HepG2 (cell line): ENCODE results near the gene SLC16A5. TPM values are rescaled to one million over a fixed set of nuclear protein-coding genes. Genes with fewer than 3 reads are reported as not detected.
A peak's percentile ranks its signal among the peaks of the same experiment; 100 is the strongest.

Experiments used
- ETV5 ChIP-seq: IDR thresholded peaks from 2 replicates; pipeline ENCODE4 v1.6.1; 2018; ENCODE audit warnings: missing biosample characterization, missing genetic modification reagents, inconsistent platforms, borderline replicate concordance
- HHEX ChIP-seq: IDR thresholded peaks from 2 replicates; pipeline ENCODE4 v1.6.1; 2016; ENCODE audit warnings: control low read depth
- KMT2B ChIP-seq: IDR thresholded peaks from 2 replicates; pipeline ENCODE4 v1.6.1; 2016; ENCODE audit warnings: missing genetic modification reagents, missing compliant biosample characterization
- PITX1 ChIP-seq: sonication (generic); formaldehyde crosslinking; IDR thresholded peaks from 2 replicates; pipeline ENCODE4 v1.5.1; 2020; ENCODE audit warnings: mild to moderate bottlenecking, missing genetic modification reagents
- RORA ChIP-seq: sonication (generic); formaldehyde crosslinking; IDR thresholded peaks from 2 replicates; pipeline ENCODE4 v1.5.0; 2020; ENCODE audit warnings: mild to moderate bottlenecking, missing genetic modification reagents, moderate library complexity
- SRSF9 ChIP-seq: fragments of 200-400 bp; formaldehyde crosslinking; IDR thresholded peaks from 2 replicates; pipeline ENCODE4 v1.6.1; 2018; ENCODE audit warnings: borderline replicate concordance, mild to moderate bottlenecking, low read depth, low read length; ENCODE audit not compliant: insufficient read depth, poor library complexity, severe bottlenecking
- TSC22D2 ChIP-seq: sonication (generic); formaldehyde crosslinking; IDR thresholded peaks from 2 replicates; pipeline ENCODE4 v1.5.1; 2020; ENCODE audit warnings: missing genetic modification reagents, mild to moderate bottlenecking, borderline replicate concordance
- WIZ ChIP-seq: sonication (generic); formaldehyde crosslinking; IDR thresholded peaks from 2 replicates; pipeline ENCODE4 v1.5.1; 2020; ENCODE audit warnings: mild to moderate bottlenecking, missing genetic modification reagents
- ZBTB8A ChIP-seq: sonication (generic); formaldehyde crosslinking; IDR thresholded peaks from 2 replicates; pipeline ENCODE4 v1.4.0; 2020; ENCODE audit warnings: mild to moderate bottlenecking, low read depth, missing genetic modification reagents, borderline replicate concordance
- ZKSCAN1 ChIP-seq: fragments of 150-350 bp; IDR thresholded peaks from 2 replicates; pipeline ENCODE4 v1.6.1; 2014; ENCODE audit warnings: low read length
- ZNF354B ChIP-seq: sonication (generic); formaldehyde crosslinking; IDR thresholded peaks from 2 replicates; pipeline ENCODE4 v1.8.0; 2022; ENCODE audit warnings: mild to moderate bottlenecking, missing genetic modification reagents
- ZNF543 ChIP-seq: sonication (generic); formaldehyde crosslinking; IDR thresholded peaks from 2 replicates; pipeline ENCODE4 v1.4.0; 2020; ENCODE audit warnings: mild to moderate bottlenecking, missing genetic modification reagents
- ZNF879 ChIP-seq: sonication (generic); formaldehyde crosslinking; IDR thresholded peaks from 2 replicates; pipeline ENCODE4 v1.8.1; 2023; ENCODE audit warnings: missing genetic modification reagents
- polyA plus RNA-seq, 8 experiments: library from polyadenylated mRNA; depleted of rRNA in 3 of 8; stranded (reverse) in 7 of 8; unstranded in 1 of 8; fragments of >200 nt; fragmentation: Illumina TruSeq in 4 of 8; extraction: Trizol in 4 of 8; gene quantifications; 2 replicates each; pipeline versions ENCODE4 v1.2.1 to v1.2.3, GENCODE V29; 2011 to 2016; ENCODE audit warnings: low read depth in 4 of 8, missing spikeins in 1 of 8, mixed read lengths in 1 of 8; ENCODE audit not compliant: insufficient read depth in 1 of 8
- total RNA-seq, 5 experiments: library from RNA; depleted of rRNA; stranded (reverse); fragments of >200 nt; fragmentation: Illumina TruSeq; extraction: Trizol; gene quantifications; 2 replicates each; pipeline ENCODE4 v1.2.3, GENCODE V29; 2016; ENCODE audit warnings: low read depth in 1 of 5
- TF ChIP-seq, protein P1 (sequence below), 2 experiments: sonication (generic) in 1 of 2; formaldehyde crosslinking in 1 of 2; IDR thresholded peaks; 2 replicates each; pipeline versions ENCODE4 v1.4.0 to v1.6.1; 2016 to 2020; ENCODE audit warnings: borderline replicate concordance in 1 of 2, low read depth in 1 of 2, mild to moderate bottlenecking in 1 of 2, missing genetic modification reagents in 1 of 2
- TF ChIP-seq, protein P2 (sequence below): sonication (generic); formaldehyde crosslinking; IDR thresholded peaks from 2 replicates; pipeline ENCODE4 v1.4.0; 2020; ENCODE audit warnings: missing genetic modification reagents
- TF ChIP-seq, protein P3 (sequence below): sonication (generic); formaldehyde crosslinking; IDR thresholded peaks from 2 replicates; pipeline ENCODE4 v1.4.0; 2020; ENCODE audit warnings: missing genetic modification reagents

The SLC16A5 gene
- total and polyA plus RNA-seq, 2 of the 13 experiments (the other 11 are each of a cell fraction or from before 2014, with no cell fraction given) = 0.69 to 5.6 TPM

DNA sequence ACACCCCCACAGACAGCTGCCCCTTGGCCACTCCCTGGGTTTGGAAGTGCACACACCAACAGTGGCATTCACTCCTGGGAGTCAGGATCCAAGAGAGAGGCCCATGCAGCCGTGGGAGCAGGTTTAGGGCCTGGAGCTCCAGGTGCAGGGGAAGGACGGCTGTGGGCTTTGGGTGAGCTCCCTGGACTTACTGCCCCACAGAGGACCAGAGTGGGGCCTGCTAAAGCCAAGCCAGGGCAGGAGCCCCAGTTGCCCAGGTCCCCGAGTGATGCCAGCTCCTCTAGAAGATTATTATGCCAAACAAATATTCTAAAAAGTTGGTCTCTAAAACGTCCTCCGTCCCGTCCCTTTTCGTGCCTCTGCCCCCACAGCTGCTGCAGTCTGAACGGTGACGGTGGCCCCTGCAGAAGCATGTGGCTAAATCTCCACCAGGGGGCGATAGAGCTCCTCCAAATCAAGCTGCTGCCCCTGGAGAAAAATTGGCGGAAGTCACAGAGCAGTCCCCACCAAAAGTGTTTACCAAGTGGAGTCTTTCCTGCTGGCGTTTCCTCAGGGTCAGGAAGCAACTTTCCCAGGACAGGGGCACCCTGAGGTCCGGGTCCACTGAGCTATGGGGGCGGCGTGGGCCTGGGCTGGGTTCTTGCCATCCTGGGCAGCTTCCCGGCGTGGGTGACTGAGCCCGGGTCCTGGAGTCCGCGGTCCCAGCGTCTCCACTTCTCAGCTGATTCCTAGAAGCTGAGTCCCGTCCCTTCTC, 26.2 kb downstream of the SLC16A5 start (continued):
- TF ChIP-seq, protein P1, sequence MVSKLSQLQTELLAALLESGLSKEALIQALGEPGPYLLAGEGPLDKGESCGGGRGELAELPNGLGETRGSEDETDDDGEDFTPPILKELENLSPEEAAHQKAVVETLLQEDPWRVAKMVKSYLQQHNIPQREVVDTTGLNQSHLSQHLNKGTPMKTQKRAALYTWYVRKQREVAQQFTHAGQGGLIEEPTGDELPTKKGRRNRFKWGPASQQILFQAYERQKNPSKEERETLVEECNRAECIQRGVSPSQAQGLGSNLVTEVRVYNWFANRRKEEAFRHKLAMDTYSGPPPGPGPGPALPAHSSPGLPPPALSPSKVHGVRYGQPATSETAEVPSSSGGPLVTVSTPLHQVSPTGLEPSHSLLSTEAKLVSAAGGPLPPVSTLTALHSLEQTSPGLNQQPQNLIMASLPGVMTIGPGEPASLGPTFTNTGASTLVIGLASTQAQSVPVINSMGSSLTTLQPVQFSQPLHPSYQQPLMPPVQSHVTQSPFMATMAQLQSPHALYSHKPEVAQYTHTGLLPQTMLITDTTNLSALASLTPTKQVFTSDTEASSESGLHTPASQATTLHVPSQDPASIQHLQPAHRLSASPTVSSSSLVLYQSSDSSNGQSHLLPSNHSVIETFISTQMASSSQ (IDR thresholded peaks at IDR 0.05; ENCODE audit: low read depth) = no peak
- TF ChIP-seq, protein P1 (CRISPR knock-in tag; IDR thresholded peaks at IDR 0.05; ENCODE audit: borderline replicate concordance) = no peak
- TF ChIP-seq ETV5 (CRISPR knock-in tag) (peak; percentile 80; the same call in 1 of the 2 replicates), SRSF9 (no peak), PITX1 (0 out of 2 replicates have a peak, but pooled peaks have one; percentile 29), KMT2B (CRISPR knock-in tag) (0 out of 2 replicates have a peak, but pooled peaks have one; percentile 40), ZKSCAN1 (no peak), ZNF543 (0 out of 2 replicates have a peak, but pooled peaks have one; percentile 70), ZNF354B (CRISPR knock-in tag) (no peak), TSC22D2 (CRISPR knock-in tag) (peak; percentile 30; the same call in 1 of the 2 replicates), RORA (CRISPR knock-in tag) (no peak), ZNF879 (CRISPR knock-in tag) (no peak), HHEX (CRISPR knock-in tag) (no peak), WIZ (CRISPR knock-in tag) (0 out of 2 replicates have a peak, but pooled peaks have one; percentile 22), ZBTB8A (CRISPR knock-in tag) (no peak)
- TF ChIP-seq, protein P2, sequence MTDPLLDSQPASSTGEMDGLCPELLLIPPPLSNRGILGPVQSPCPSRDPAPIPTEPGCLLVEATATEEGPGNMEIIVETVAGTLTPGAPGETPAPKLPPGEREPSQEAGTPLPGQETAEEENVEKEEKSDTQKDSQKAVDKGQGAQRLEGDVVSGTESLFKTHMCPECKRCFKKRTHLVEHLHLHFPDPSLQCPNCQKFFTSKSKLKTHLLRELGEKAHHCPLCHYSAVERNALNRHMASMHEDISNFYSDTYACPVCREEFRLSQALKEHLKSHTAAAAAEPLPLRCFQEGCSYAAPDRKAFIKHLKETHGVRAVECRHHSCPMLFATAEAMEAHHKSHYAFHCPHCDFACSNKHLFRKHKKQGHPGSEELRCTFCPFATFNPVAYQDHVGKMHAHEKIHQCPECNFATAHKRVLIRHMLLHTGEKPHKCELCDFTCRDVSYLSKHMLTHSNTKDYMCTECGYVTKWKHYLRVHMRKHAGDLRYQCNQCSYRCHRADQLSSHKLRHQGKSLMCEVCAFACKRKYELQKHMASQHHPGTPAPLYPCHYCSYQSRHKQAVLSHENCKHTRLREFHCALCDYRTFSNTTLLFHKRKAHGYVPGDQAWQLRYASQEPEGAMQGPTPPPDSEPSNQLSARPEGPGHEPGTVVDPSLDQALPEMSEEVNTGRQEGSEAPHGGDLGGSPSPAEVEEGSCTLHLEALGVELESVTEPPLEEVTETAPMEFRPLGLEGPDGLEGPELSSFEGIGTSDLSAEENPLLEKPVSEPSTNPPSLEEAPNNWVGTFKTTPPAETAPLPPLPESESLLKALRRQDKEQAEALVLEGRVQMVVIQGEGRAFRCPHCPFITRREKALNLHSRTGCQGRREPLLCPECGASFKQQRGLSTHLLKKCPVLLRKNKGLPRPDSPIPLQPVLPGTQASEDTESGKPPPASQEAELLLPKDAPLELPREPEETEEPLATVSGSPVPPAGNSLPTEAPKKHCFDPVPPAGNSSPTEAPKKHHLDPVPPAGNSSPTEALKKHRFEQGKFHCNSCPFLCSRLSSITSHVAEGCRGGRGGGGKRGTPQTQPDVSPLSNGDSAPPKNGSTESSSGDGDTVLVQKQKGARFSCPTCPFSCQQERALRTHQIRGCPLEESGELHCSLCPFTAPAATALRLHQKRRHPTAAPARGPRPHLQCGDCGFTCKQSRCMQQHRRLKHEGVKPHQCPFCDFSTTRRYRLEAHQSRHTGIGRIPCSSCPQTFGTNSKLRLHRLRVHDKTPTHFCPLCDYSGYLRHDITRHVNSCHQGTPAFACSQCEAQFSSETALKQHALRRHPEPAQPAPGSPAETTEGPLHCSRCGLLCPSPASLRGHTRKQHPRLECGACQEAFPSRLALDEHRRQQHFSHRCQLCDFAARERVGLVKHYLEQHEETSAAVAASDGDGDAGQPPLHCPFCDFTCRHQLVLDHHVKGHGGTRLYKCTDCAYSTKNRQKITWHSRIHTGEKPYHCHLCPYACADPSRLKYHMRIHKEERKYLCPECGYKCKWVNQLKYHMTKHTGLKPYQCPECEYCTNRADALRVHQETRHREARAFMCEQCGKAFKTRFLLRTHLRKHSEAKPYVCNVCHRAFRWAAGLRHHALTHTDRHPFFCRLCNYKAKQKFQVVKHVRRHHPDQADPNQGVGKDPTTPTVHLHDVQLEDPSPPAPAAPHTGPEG (CRISPR knock-in tag) = no peak
- TF ChIP-seq, protein P3, sequence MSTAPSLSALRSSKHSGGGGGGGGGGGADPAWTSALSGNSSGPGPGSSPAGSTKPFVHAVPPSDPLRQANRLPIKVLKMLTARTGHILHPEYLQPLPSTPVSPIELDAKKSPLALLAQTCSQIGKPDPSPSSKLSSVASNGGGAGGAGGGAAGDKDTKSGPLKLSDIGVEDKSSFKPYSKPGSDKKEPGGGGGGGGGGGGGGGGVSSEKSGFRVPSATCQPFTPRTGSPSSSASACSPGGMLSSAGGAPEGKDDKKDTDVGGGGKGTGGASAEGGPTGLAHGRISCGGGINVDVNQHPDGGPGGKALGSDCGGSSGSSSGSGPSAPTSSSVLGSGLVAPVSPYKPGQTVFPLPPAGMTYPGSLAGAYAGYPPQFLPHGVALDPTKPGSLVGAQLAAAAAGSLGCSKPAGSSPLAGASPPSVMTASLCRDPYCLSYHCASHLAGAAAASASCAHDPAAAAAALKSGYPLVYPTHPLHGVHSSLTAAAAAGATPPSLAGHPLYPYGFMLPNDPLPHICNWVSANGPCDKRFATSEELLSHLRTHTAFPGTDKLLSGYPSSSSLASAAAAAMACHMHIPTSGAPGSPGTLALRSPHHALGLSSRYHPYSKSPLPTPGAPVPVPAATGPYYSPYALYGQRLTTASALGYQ (CRISPR knock-in tag) = no peak
